H1 (cell line): ENCODE measurements around the gene SRP9. TPM values are rescaled to one million over a fixed set of nuclear protein-coding genes. Genes with fewer than 3 reads are reported as not detected.
"Not testable (repeated sequence)": the region's sequence is repeated elsewhere in the genome, so short reads cannot be mapped to it uniquely, and the experiment has no call there.

Experiments used
- CTCF ChIA-PET: fragments of 300-600 bp; sonication (Branson Sonifier 250); formaldehyde crosslinking; loops from one replicate; lab custom pipeline; 2021; ENCODE audit not compliant: partially characterized antibody; lab: Charles Lee
- POLR2A ChIA-PET: fragments of 300-600 bp; sonication (Branson Sonifier 250); formaldehyde crosslinking; loops from one replicate; lab custom pipeline; 2021; ENCODE audit warnings: inconsistent platforms; ENCODE audit not compliant: partially characterized antibody; lab: Charles Lee
- DNase-seq, 2 experiments: peaks; one replicate each; pipeline versions ENCODE4 v3.0.0 to v3.0.0-alpha.2; 2010 to 2022; ENCODE audit warnings: low spot score in 2 of 2, low read depth in 1 of 2, mixed read lengths in 1 of 2
- FAIRE-seq: peaks from 2 replicates; lab custom pipeline; 2011; peaks lifted over from hg19 to GRCh38; lab: Jason Lieb, UNC
- H2AFZ ChIP-seq: 2 replicates; pipeline ENCODE4 v1.8.1; 2012; ENCODE audit warnings: low read length, inconsistent platforms
- H2AK5ac ChIP-seq: 2 replicates; pipeline ENCODE4 v1.6.1; 2013; ENCODE audit warnings: low read depth, low read length
- H2BK120ac ChIP-seq: replicated peaks from 2 replicates; pipeline ENCODE3; 2013; ENCODE audit warnings: low read depth, low read length, inconsistent platforms
- H2BK12ac ChIP-seq: 2 replicates; pipeline ENCODE4 v1.6.1; 2013; ENCODE audit warnings: low read depth, low read length
- H2BK15ac ChIP-seq: 2 replicates; pipeline ENCODE4 v1.6.1; 2013; ENCODE audit warnings: low read length
- H2BK20ac ChIP-seq: 2 replicates; pipeline ENCODE4 v1.6.1; 2013; ENCODE audit warnings: low read length
- H2BK5ac ChIP-seq: 2 replicates; pipeline ENCODE4 v1.6.1; 2013; ENCODE audit warnings: low read depth, low read length
- H3K14ac ChIP-seq: 2 replicates; pipeline ENCODE4 v1.6.1; 2013; ENCODE audit warnings: inconsistent platforms; ENCODE audit not compliant: insufficient read length
- H3K18ac ChIP-seq: 2 replicates; pipeline ENCODE4 v1.6.1; 2013; ENCODE audit warnings: low read length; ENCODE audit errors: extremely low read depth
- H3K23ac ChIP-seq: 2 replicates; pipeline ENCODE4 v1.6.1; 2013; ENCODE audit warnings: inconsistent platforms; ENCODE audit not compliant: insufficient read length
- H3K23me2 ChIP-seq: 2 replicates; pipeline ENCODE4 v1.6.1; 2013; ENCODE audit warnings: low read depth, low read length
- H3K27ac ChIP-seq: 2 replicates; pipeline ENCODE4 v1.6.1; 2011; ENCODE audit warnings: low read depth, low read length, inconsistent platforms
- H3K27me3 ChIP-seq, 4 experiments: replicated peaks in 1 of 4; 1 replicate in 1 of 4; 2 replicates in 3 of 4; pipeline versions ENCODE4 v1.6.1 to v1.8.1; 2011 to 2013; ENCODE audit warnings: low read length in 3 of 4, mild to moderate bottlenecking in 3 of 4, inconsistent platforms in 2 of 4, mixed read lengths in 2 of 4, moderate library complexity in 1 of 4; ENCODE audit not compliant: control insufficient read depth in 3 of 4, insufficient read depth in 3 of 4; ENCODE audit errors: extremely low read depth in 1 of 4
- H3K36me3 ChIP-seq, 4 experiments: 2 replicates each; pipeline versions ENCODE4 v1.6.1 to v1.8.1; 2011 to 2013; ENCODE audit warnings: mild to moderate bottlenecking in 4 of 4, low read length in 3 of 4, moderate library complexity in 2 of 4, control low read depth in 1 of 4, inconsistent platforms in 1 of 4; ENCODE audit not compliant: insufficient read depth in 4 of 4, control insufficient read depth in 2 of 4
- H3K4ac ChIP-seq: replicated peaks from 2 replicates; pipeline ENCODE3; 2013; ENCODE audit warnings: low read length, low read depth, mixed read lengths, inconsistent platforms; ENCODE audit not compliant: insufficient read length
- H3K4me1 ChIP-seq, 4 experiments: replicated peaks in 1 of 4; 1 replicate in 1 of 4; 2 replicates in 3 of 4; pipeline versions ENCODE4 v1.6.1 to v1.8.1; 2011 to 2013; ENCODE audit warnings: low read length in 3 of 4, inconsistent platforms in 2 of 4, mixed read lengths in 1 of 4; ENCODE audit not compliant: insufficient read depth in 4 of 4, control insufficient read depth in 3 of 4
- H3K4me2 ChIP-seq, 2 experiments: 2 replicates each; pipeline versions ENCODE4 v1.6.1 to v1.8.1; 2011 to 2013; ENCODE audit warnings: low read depth in 2 of 2, low read length in 2 of 2, control low read depth in 1 of 2, inconsistent platforms in 1 of 2, mild to moderate bottlenecking in 1 of 2; ENCODE audit not compliant: insufficient read depth in 1 of 2
- H3K4me3 ChIP-seq, 4 experiments: fragments of 200-600, 300-600 bp in 1 of 4; sonication (generic), shearing (Covaris generic), sonication (Bioruptor Twin) in 1 of 4; 2 replicates each; pipeline versions ENCODE4 v1.5.1 to v1.8.1; 2011 to 2016; ENCODE audit warnings: low read length in 4 of 4, low read depth in 3 of 4, control low read depth in 2 of 4, inconsistent platforms in 2 of 4, mild to moderate bottlenecking in 2 of 4, mixed read lengths in 1 of 4, moderate library complexity in 1 of 4; ENCODE audit not compliant: insufficient read depth in 2 of 4; ENCODE audit errors: extremely low read depth in 1 of 4
- H3K56ac ChIP-seq: replicated peaks from 2 replicates; pipeline ENCODE3; 2013; ENCODE audit warnings: low read depth, mild to moderate bottlenecking, mixed read lengths, low read length, inconsistent platforms; ENCODE audit not compliant: insufficient read length
- H3K79me1 ChIP-seq: 2 replicates; pipeline ENCODE4 v1.6.1; 2013; ENCODE audit warnings: low read depth, low read length, control low read depth
- H3K79me2 ChIP-seq, 2 experiments: 2 replicates each; pipeline versions ENCODE4 v1.6.1 to v1.8.1; 2012 to 2013; ENCODE audit warnings: low read length in 2 of 2, mild to moderate bottlenecking in 2 of 2, inconsistent platforms in 1 of 2; ENCODE audit not compliant: insufficient read depth in 2 of 2, control insufficient read depth in 1 of 2
- H3K9ac ChIP-seq, 4 experiments: replicated peaks in 1 of 4; 1 replicate in 1 of 4; 2 replicates in 3 of 4; pipeline versions ENCODE4 v1.6.1 to v1.8.1; 2011 to 2013; ENCODE audit warnings: low read depth in 3 of 4, low read length in 3 of 4, control low read depth in 2 of 4, mild to moderate bottlenecking in 2 of 4, moderate library complexity in 2 of 4, inconsistent platforms in 1 of 4; ENCODE audit errors: extremely low read depth in 1 of 4
- H3K9me3 ChIP-seq, 2 experiments: 2 replicates each; pipeline versions ENCODE4 v1.6.1 to v1.8.1; 2012 to 2013; ENCODE audit warnings: mild to moderate bottlenecking in 2 of 2, moderate library complexity in 2 of 2, control low read depth in 1 of 2, inconsistent platforms in 1 of 2, low read depth in 1 of 2, low read length in 1 of 2, mixed read lengths in 1 of 2; ENCODE audit not compliant: insufficient read depth in 2 of 2
- H4K20me1 ChIP-seq, 2 experiments: replicated peaks in 1 of 2; 2 replicates each; pipeline versions ENCODE3 to v1.8.1; 2011 to 2013; ENCODE audit warnings: inconsistent platforms in 2 of 2, low read length in 2 of 2, mild to moderate bottlenecking in 1 of 2; ENCODE audit not compliant: insufficient read depth in 2 of 2, control insufficient read depth in 1 of 2
- H4K5ac ChIP-seq: 2 replicates; pipeline ENCODE4 v1.6.1; 2013; ENCODE audit warnings: low read length, low read depth, mixed read lengths, inconsistent platforms; ENCODE audit not compliant: insufficient read length
- H4K8ac ChIP-seq: 2 replicates; pipeline ENCODE4 v1.8.0; 2013; ENCODE audit warnings: mild to moderate bottlenecking, moderate library complexity, low read length, inconsistent platforms; ENCODE audit not compliant: insufficient read depth; ENCODE audit errors: extremely low read depth
- H4K91ac ChIP-seq: replicated peaks from 2 replicates; pipeline ENCODE3; 2013; ENCODE audit warnings: low read length, mixed read lengths, inconsistent platforms; ENCODE audit not compliant: insufficient read length
- ASH2L ChIP-seq: fragments of 200-600, 300-600 bp; sonication (generic); IDR thresholded peaks from one replicate; pipeline ENCODE4 v1.7.1; 2017; ENCODE audit warnings: low read length
- KDM4A ChIP-seq: IDR thresholded peaks from one replicate; pipeline ENCODE4 v1.7.1; 2012; ENCODE audit warnings: low read depth, mild to moderate bottlenecking, moderate library complexity, low read length, inconsistent platforms; ENCODE audit not compliant: severe bottlenecking
- TBP ChIP-seq: IDR thresholded peaks from 2 replicates; pipeline ENCODE4 v1.6.1; 2011; ENCODE audit warnings: low read depth, low read length, improper control_type of control experiment
- WGBS, 2 experiments: shearing (Covaris generic) in 1 of 2; methylation state at CpG; one replicate each; pipeline versions ENCODE4 v1.1.6 to v1.1.7; 2013 to 2015; ENCODE audit warnings: low lambda C conversion rate in 2 of 2, mixed read lengths in 2 of 2, inconsistent platforms in 1 of 2, low coverage in 1 of 2, missing lambda C conversion rate in 1 of 2; ENCODE audit not compliant: insufficient replicate concordance in 2 of 2, insufficient coverage in 1 of 2, insufficient read length in 1 of 2; ENCODE audit errors: extremely low coverage in 1 of 2, missing lambda C conversion rate in 1 of 2; 5-methylcytosine and 5-hydroxymethylcytosine counted together
- polyA plus RNA-seq, 7 experiments: library from polyadenylated mRNA; depleted of rRNA in 3 of 7; stranded (reverse) in 5 of 7; unstranded in 2 of 7; fragments of >200 nt in 5 of 7; fragments of 200-250 nt in 2 of 7; gene quantifications; 1 replicate in 5 of 7; 2 replicates in 1 of 7; 4 replicates in 1 of 7; pipeline versions ENCODE4 v1.2.1 to v1.2.3, GENCODE V29; 2011 to 2013; ENCODE audit warnings: missing spikeins in 2 of 7, mixed read lengths in 2 of 7
- total RNA-seq: library from RNA; stranded (reverse); fragmentation: NEBNext Ultra II Directional; extraction: Animal tissue kit (Norgen Biotek cat#: 25700); gene quantifications from 2 replicates; pipeline ENCODE4 v1.2.1, GENCODE V29; 2021
- TF ChIP-seq, protein P1 (sequence below): IDR thresholded peaks from 2 replicates; pipeline ENCODE4 v1.6.1; 2012; ENCODE audit warnings: inconsistent platforms
- TF ChIP-seq, protein P2 (sequence below): IDR thresholded peaks from 2 replicates; pipeline ENCODE4 v1.6.1; 2012; ENCODE audit warnings: inconsistent platforms

Gene SRP9
- total and polyA plus RNA-seq, 2 of the 8 experiments (the other 6 are each of a cell fraction or from before 2014, with no cell fraction given): 446 to 572 TPM

DNA sequence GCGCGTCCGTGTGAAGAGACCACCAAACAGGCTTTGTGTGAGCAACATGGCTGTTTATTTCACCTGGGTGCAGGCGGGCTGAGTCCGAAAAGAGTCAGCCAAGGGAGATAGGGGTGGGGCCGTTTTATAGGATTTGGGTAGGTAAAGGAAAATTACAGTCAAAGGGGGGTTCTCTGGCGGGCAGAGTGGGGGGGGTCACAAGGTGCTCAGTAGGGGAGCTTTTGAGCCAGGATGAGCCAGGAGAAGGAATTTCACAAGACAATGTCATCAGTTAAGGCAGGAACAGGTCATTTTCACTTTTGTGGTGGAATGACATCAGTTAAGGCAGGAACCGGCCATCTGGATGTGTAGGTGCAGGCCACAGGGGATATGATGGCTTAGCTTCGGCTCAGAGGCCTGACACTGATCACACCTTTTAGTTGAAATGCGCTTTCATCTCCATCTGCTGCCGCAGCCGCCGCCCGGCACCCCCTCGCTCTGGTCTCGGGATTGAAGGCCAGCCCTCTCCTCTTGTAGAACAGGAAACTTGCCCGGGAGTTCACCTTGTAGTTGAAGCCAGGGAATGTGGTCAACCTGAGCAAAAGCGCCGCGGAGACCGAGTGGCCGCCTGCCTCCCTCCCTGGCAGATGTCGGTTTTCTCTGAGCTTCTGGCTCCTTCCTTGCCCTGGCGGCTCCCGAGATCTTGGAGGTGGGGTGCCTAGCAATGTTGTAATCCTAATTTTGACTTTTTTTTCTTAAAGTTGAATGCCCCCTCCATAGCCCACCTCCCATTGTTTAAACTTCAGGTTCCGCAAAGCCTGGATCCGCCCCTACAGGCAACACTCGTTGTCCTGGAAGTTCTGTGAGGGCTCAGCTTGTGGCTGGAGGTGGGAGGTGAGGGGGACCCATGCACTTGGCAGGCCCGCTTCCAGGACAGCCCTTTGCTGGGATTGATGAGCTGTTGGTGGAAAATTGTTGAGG is 33.2 kb downstream of the SRP9 start:
- not testable (repeated sequence) for H2AK5ac ChIP-seq, H2BK120ac ChIP-seq, H4K5ac ChIP-seq, H3K14ac ChIP-seq, H3K23me2 ChIP-seq, H3K4ac ChIP-seq, H3K9me3 ChIP-seq, H3K36me3 ChIP-seq, H3K79me1 ChIP-seq, FAIRE-seq, H3K27ac ChIP-seq, H2BK20ac ChIP-seq, H2AFZ ChIP-seq, H3K23ac ChIP-seq, H3K27me3 ChIP-seq, H4K20me1 ChIP-seq
- peak overlapping the region; percentile 82 for H4K8ac ChIP-seq
- H3K9ac ChIP-seq: peak overlapping the region; percentile 42 to 89 (median 69)
- H2BK12ac ChIP-seq: peak overlapping the region; percentile 78
- 6% methylated on average over 28 of the region's 29 CpGs; no CpG with 5 or more reads in 1 of the 2 experiments for WGBS, 2 experiments
- peak overlapping the region; percentile 48; the same call in 1 of the 2 replicates for H2BK15ac ChIP-seq
- H2BK5ac ChIP-seq: peak overlapping the region; percentile 15
- peak overlapping the region; percentile 49 to 80 (median 63) for H3K4me3 ChIP-seq
- H3K18ac ChIP-seq: 0 out of 2 replicates have a peak overlapping the region, but pooled peaks have one; percentile 62
- CTCF ChIA-PET: interaction anchor here (0.5 to 8.4 kb wide), 43 partner anchors 7 to 348 kb away, joined by 3 to 50 read pairs (median 5); partner anchors contain the start of gene SRP9
- peaks cover 7 to 21% (median 10%) of the 10 kb centered on the region in 4 experiments for H3K4me1 ChIP-seq
- DNase-seq: peak in 1 of 2 experiments; percentile 71
- H4K91ac ChIP-seq: peak overlapping the region; percentile 62
- H3K79me2 ChIP-seq: peaks cover 0 to 17% of the 10 kb centered on the region in 2 experiments; a peak in 1 of 4 replicates
- peak overlapping the region; percentile 80 for H3K56ac ChIP-seq
- POLR2A ChIA-PET: interaction anchor here (0.7 to 13.3 kb wide), 23 partner anchors 8 to 343 kb away, joined by 3 to 166 read pairs (median 4); partner anchors contain the start of genes PYCR2, SDE2 and SRP9
- peak; percentile 7 for TF ChIP-seq ASH2L
- peak; percentile 12 for TF ChIP-seq KDM4A
- TF ChIP-seq TBP: 0 out of 2 replicates have a peak, but pooled peaks have one; percentile 14
- TF ChIP-seq, protein P1, sequence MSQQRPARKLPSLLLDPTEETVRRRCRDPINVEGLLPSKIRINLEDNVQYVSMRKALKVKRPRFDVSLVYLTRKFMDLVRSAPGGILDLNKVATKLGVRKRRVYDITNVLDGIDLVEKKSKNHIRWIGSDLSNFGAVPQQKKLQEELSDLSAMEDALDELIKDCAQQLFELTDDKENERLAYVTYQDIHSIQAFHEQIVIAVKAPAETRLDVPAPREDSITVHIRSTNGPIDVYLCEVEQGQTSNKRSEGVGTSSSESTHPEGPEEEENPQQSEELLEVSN: peak; percentile 40
- TF ChIP-seq, protein P2, sequence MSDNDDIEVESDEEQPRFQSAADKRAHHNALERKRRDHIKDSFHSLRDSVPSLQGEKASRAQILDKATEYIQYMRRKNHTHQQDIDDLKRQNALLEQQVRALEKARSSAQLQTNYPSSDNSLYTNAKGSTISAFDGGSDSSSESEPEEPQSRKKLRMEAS: 0 out of 2 replicates have a peak, but pooled peaks have one; percentile 15
- peak overlapping the region; percentile 94 to 96 for H3K4me2 ChIP-seq
